GM21367 (cell line): ENCODE results near the gene PRDM16.

ENCODE experiments used
- ATAC-seq: cut with Tn5 transposase; IDR thresholded peaks from one replicate; pipeline ENCODE4 v1.9.1; 2021; ENCODE audit not compliant: unreplicated experiment

The PRDM16 gene

GRCh38 chr1:3053366-3053980 is 15.5 kb upstream of the PRDM16 start:
- ATAC-seq, result no peak

GRCh38 chr1:3053986-3054385 is 15.0 kb upstream of the PRDM16 start:
- no peak for ATAC-seq

- ATAC-seq, result no peak
These were observed 14.5 kb upstream of the PRDM16 start for GRCh38 chr1:3054474-3054873.

- ATAC-seq, result no peak
These were observed 14.0 kb upstream of the PRDM16 start for GRCh38 chr1:3055051-3055450.

- ATAC-seq, result no peak
These were observed 12.4 kb upstream of the PRDM16 start for GRCh38 chr1:3056641-3057040.

GRCh38 chr1:3058263-3059030 is 10.6 kb upstream of the PRDM16 start:
- no peak for ATAC-seq

GRCh38 chr1:3060127-3060526 is 8.9 kb upstream of the PRDM16 start:
- no peak for ATAC-seq

GRCh38 chr1:3060601-3061551 is 8.1 kb upstream of the PRDM16 start:
- ATAC-seq, result no peak

- no peak for ATAC-seq
These were observed 7.4 kb upstream of the PRDM16 start for GRCh38 chr1:3061566-3061965.

GRCh38 chr1:3061981-3062615 is 6.9 kb upstream of the PRDM16 start:
- ATAC-seq, result no peak

- ATAC-seq, result no peak
These were observed 6.2 kb upstream of the PRDM16 start for GRCh38 chr1:3062616-3063378.

- ATAC-seq, result no peak
These were observed 5.4 kb upstream of the PRDM16 start for GRCh38 chr1:3063379-3064295.

- ATAC-seq, result no peak
These were observed 4.6 kb upstream of the PRDM16 start for GRCh38 chr1:3064296-3064850.

GRCh38 chr1:3064901-3065300 is 4.1 kb upstream of the PRDM16 start:
- no peak for ATAC-seq

- ATAC-seq, result no peak
These were observed 3.6 kb upstream of the PRDM16 start for GRCh38 chr1:3065396-3065795.

GRCh38 chr1:3065797-3066196 is 3.2 kb upstream of the PRDM16 start:
- no peak for ATAC-seq

- ATAC-seq, result no peak
These were observed 2.7 kb upstream of the PRDM16 start for GRCh38 chr1:3066250-3066711.

GRCh38 chr1:3066826-3067225 is 2.2 kb upstream of the PRDM16 start:
- ATAC-seq, result no peak

GRCh38 chr1:3067301-3067670 is 1.7 kb upstream of the PRDM16 start:
- no peak for ATAC-seq
